Gastrocnemius medialis (tissue), 4 donors: ENCODE data around the gene GOSR2.

Experiments
- POLR2A ChIP-seq, 2 donors: fragments of 450-650 bp; IDR thresholded peaks; one replicate each; pipeline ENCODE4 v1.6.1; 2017; ENCODE audit warnings: antibody characterized with exemption in 2 of 2, mild to moderate bottlenecking in 2 of 2, moderate library complexity in 2 of 2
- TF ChIP-seq, protein P1 (sequence below), 5 experiments: fragments of 450-650 bp in 3 of 5; fragments of 200-600 bp in 2 of 5; sonication (generic) in 2 of 5; IDR thresholded peaks in 4 of 5; conservative IDR thresholded peaks in 1 of 5; 1 replicate in 4 of 5; 2 replicates in 1 of 5; pipeline ENCODE4 v1.5.1; 2016 to 2019; ENCODE audit warnings: antibody characterized with exemption in 5 of 5, mild to moderate bottlenecking in 3 of 5, moderate library complexity in 3 of 5

DNA sequence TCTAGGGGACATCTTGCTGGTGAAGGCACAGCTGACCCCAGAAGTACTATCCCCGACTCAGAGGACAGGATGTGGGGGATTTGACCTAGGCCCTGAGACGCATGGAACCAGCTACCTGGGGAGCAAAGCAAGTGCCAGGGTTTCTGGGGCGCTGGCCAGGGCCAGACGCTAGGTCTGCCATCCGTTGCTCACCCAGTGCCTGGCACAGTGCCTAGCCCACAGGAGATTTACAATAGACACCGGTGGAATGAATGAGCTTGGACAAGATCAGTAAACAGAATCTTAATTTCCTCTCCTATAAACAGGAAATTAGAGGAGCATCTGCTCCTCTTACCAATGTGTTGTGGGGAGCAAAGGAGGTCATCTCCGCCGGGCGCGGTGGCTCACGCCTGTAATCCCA, 51.1 kb downstream of the GOSR2 start:
- TF ChIP-seq POLR2A (IDR thresholded peaks at IDR 0.05): no peak
- TF ChIP-seq, protein P1, sequence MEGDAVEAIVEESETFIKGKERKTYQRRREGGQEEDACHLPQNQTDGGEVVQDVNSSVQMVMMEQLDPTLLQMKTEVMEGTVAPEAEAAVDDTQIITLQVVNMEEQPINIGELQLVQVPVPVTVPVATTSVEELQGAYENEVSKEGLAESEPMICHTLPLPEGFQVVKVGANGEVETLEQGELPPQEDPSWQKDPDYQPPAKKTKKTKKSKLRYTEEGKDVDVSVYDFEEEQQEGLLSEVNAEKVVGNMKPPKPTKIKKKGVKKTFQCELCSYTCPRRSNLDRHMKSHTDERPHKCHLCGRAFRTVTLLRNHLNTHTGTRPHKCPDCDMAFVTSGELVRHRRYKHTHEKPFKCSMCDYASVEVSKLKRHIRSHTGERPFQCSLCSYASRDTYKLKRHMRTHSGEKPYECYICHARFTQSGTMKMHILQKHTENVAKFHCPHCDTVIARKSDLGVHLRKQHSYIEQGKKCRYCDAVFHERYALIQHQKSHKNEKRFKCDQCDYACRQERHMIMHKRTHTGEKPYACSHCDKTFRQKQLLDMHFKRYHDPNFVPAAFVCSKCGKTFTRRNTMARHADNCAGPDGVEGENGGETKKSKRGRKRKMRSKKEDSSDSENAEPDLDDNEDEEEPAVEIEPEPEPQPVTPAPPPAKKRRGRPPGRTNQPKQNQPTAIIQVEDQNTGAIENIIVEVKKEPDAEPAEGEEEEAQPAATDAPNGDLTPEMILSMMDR (IDR thresholded peaks at IDR 0.05 in 4 of 5, conservative IDR thresholded peaks at IDR 0.05 in 1 of 5): no peak
